ENCODE results near the gene DHCR7. TPM values are rescaled to one million over a fixed set of nuclear protein-coding genes. Genes with fewer than 3 reads are reported as not detected.
A peak's percentile ranks its signal among the peaks of the same experiment; 100 is the strongest.

DHCR7 gene
- total RNA-seq, 1 donor from 2014 or later = 36.7 TPM

GRCh38 chr11:71456831-71457230, 8.6 kb upstream of the DHCR7 start:
- Histone ChIP-seq H3F3A (ENCODE audit: low read depth) (peaks cover 7% of the 10 kb centered on the region), H2AFZ (replicated peaks) (no peak overlapping the region), H3K36me3 (no peaks in the 10 kb centered on the region), H3K27ac (no peak overlapping the region), H3K4me3 (no peak overlapping the region), H3K79me2 (ENCODE audit: low read depth) (peaks cover 11% of the 10 kb centered on the region), H3K4me1 (peaks cover 8% of the 10 kb centered on the region), H3K27me3 (peaks cover 8% of the 10 kb centered on the region), H4K20me1 (ENCODE audit: low read depth) (peaks cover 12% of the 10 kb centered on the region), H3K9me3 (ENCODE audit: low read depth) (no peaks in the 10 kb centered on the region), H3K9ac (no peak overlapping the region), H3K4me2 (no peak overlapping the region)
- Mint-ChIP-seq H3K27me3 (ENCODE audit: insufficient read depth, low read depth) (peaks cover 6% of the 10 kb centered on the region), H3K27ac (no peak overlapping the region), H3K4me1 (peaks cover 25% of the 10 kb centered on the region), H3K4me3 (no peak overlapping the region), H3K36me3 (peaks cover 10% of the 10 kb centered on the region), H3K9me3 (no peaks in the 10 kb centered on the region)
- no peak for DNase-seq (ENCODE audit: low spot score)
- TF ChIP-seq, protein P1, sequence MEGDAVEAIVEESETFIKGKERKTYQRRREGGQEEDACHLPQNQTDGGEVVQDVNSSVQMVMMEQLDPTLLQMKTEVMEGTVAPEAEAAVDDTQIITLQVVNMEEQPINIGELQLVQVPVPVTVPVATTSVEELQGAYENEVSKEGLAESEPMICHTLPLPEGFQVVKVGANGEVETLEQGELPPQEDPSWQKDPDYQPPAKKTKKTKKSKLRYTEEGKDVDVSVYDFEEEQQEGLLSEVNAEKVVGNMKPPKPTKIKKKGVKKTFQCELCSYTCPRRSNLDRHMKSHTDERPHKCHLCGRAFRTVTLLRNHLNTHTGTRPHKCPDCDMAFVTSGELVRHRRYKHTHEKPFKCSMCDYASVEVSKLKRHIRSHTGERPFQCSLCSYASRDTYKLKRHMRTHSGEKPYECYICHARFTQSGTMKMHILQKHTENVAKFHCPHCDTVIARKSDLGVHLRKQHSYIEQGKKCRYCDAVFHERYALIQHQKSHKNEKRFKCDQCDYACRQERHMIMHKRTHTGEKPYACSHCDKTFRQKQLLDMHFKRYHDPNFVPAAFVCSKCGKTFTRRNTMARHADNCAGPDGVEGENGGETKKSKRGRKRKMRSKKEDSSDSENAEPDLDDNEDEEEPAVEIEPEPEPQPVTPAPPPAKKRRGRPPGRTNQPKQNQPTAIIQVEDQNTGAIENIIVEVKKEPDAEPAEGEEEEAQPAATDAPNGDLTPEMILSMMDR (IDR thresholded peaks at IDR 0.05) = no peak
- TF ChIP-seq EZH2 (IDR thresholded peaks at IDR 0.05) = no peak
- TF ChIP-seq EZH2phosphoT487 (IDR thresholded peaks at IDR 0.05) = no peak

DNA sequence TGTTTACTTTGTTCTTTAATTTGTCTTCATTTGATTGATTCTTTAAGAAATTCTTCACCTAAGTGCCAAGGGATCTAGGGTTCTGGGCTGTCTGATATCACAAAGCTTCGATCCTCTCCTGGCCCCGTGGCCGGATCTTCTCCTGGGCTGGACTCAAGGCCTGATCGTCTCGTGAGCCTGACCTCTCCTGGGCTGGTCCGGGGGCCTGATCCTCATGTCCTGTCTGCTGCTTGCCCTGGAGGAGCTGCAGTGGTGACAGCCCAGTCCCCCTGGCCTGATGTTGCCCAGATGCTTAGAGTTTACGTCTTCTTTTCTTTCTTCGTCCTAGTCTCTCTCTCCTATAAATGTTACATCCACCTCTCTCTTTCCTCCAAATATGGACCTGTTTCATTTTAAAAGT, 8.1 kb upstream of the DHCR7 start:
- H2AFZ ChIP-seq (replicated peaks) = no peak overlapping the region
- no peaks in the 10 kb centered on the region for H3K9me3 ChIP-seq (ENCODE audit: low read depth)
- peaks cover 17% of the 10 kb centered on the region for H4K20me1 ChIP-seq (ENCODE audit: low read depth)
- peaks cover 10% of the 10 kb centered on the region for H3K36me3 Mint-ChIP-seq
- H3K27me3 Mint-ChIP-seq (ENCODE audit: insufficient read depth, low read depth) = peaks cover 6% of the 10 kb centered on the region
- no peak for TF ChIP-seq EZH2 (IDR thresholded peaks at IDR 0.05)
- TF ChIP-seq, protein P1 (IDR thresholded peaks at IDR 0.05) = no peak
- TF ChIP-seq EZH2phosphoT487 (IDR thresholded peaks at IDR 0.05) = no peak
- H3K4me3 Mint-ChIP-seq = no peak overlapping the region
- H3K79me2 ChIP-seq (ENCODE audit: low read depth) = peaks cover 11% of the 10 kb centered on the region
- peaks cover 9% of the 10 kb centered on the region for H3K4me1 ChIP-seq
- no peaks in the 10 kb centered on the region for H3K36me3 ChIP-seq
- no peak overlapping the region for H3K4me2 ChIP-seq
- peaks cover 8% of the 10 kb centered on the region for H3K27me3 ChIP-seq
- peaks cover 27% of the 10 kb centered on the region for H3K4me1 Mint-ChIP-seq
- H3K27ac Mint-ChIP-seq = no peak overlapping the region
- H3K9ac ChIP-seq = no peak overlapping the region
- H3F3A ChIP-seq (ENCODE audit: low read depth) = peaks cover 12% of the 10 kb centered on the region
- H3K4me3 ChIP-seq = no peak overlapping the region
- no peak overlapping the region for H3K27ac ChIP-seq
- DNase-seq (ENCODE audit: low spot score) = no peak
- H3K9me3 Mint-ChIP-seq = no peaks in the 10 kb centered on the region

- Histone ChIP-seq H3K79me2 (ENCODE audit: low read depth) (peaks cover 18% of the 10 kb centered on the region), H4K20me1 (ENCODE audit: low read depth) (peaks cover 26% of the 10 kb centered on the region), H3K4me2 (no peak overlapping the region), H3K9ac (no peak overlapping the region), H3K4me1 (peaks cover 15% of the 10 kb centered on the region), H2AFZ (replicated peaks) (no peak overlapping the region), H3F3A (ENCODE audit: low read depth) (peaks cover 29% of the 10 kb centered on the region), H3K36me3 (no peaks in the 10 kb centered on the region), H3K27ac (no peak overlapping the region), H3K4me3 (no peak overlapping the region), H3K27me3 (peaks cover 8% of the 10 kb centered on the region), H3K9me3 (ENCODE audit: low read depth) (no peaks in the 10 kb centered on the region)
- H3K36me3 Mint-ChIP-seq = peaks cover 1% of the 10 kb centered on the region
- peak overlapping the region; percentile 78 for H3K4me3 Mint-ChIP-seq
- peaks cover 31% of the 10 kb centered on the region for H3K4me1 Mint-ChIP-seq
- H3K27ac Mint-ChIP-seq = no peak overlapping the region
- no peaks in the 10 kb centered on the region for H3K9me3 Mint-ChIP-seq
- TF ChIP-seq EZH2phosphoT487 (IDR thresholded peaks at IDR 0.05) (no peak), EZH2 (IDR thresholded peaks at IDR 0.05) (no peak)
- TF ChIP-seq, protein P1 (IDR thresholded peaks at IDR 0.05) = no peak
- DNase-seq (ENCODE audit: low spot score) = no peak
- H3K27me3 Mint-ChIP-seq (ENCODE audit: insufficient read depth, low read depth) = peaks cover 3% of the 10 kb centered on the region
These were observed 6.4 kb upstream of the DHCR7 start for GRCh38 chr11:71454470-71455113.
